Ishikawa (cell line): Measurements from ENCODE around the gene MLLT6.
A peak's percentile ranks its signal among the peaks of the same experiment; 100 is the strongest.

ENCODE experiments used
- CEBPB ChIP-seq: IDR thresholded peaks from 2 replicates; pipeline ENCODE4 v1.6.1; 2012
- CREB1 ChIP-seq: IDR thresholded peaks from 2 replicates; pipeline ENCODE4 v1.6.1; 2012; ENCODE audit warnings: low read depth
- EGR1 ChIP-seq: IDR thresholded peaks from 2 replicates; pipeline ENCODE4 v1.6.1; 2012
- EP300 ChIP-seq: IDR thresholded peaks from 2 replicates; pipeline ENCODE4 v1.6.1; 2012; ENCODE audit warnings: borderline replicate concordance
- FOXM1 ChIP-seq: IDR thresholded peaks from 2 replicates; pipeline ENCODE4 v1.6.1; 2012; ENCODE audit warnings: low read depth, borderline replicate concordance
- NFIC ChIP-seq: IDR thresholded peaks from 2 replicates; pipeline ENCODE4 v1.6.1; 2012
- RAD21 ChIP-seq: IDR thresholded peaks from 2 replicates; pipeline ENCODE4 v1.6.1; 2012; ENCODE audit warnings: low read depth
- TAF1 ChIP-seq: IDR thresholded peaks from 2 replicates; pipeline ENCODE4 v1.6.1; 2012; ENCODE audit warnings: low read depth, mild to moderate bottlenecking
- TCF12 ChIP-seq: IDR thresholded peaks from 2 replicates; pipeline ENCODE4 v1.6.1; 2012; ENCODE audit warnings: low read depth
- TEAD4 ChIP-seq: IDR thresholded peaks from 2 replicates; pipeline ENCODE4 v1.6.1; 2012
- YY1 ChIP-seq: IDR thresholded peaks from 2 replicates; pipeline ENCODE4 v1.6.1; 2012; ENCODE audit warnings: low read depth
- ZBTB7A ChIP-seq: IDR thresholded peaks from 2 replicates; pipeline ENCODE4 v1.6.1; 2012; ENCODE audit warnings: low read depth
- TF ChIP-seq, protein P1 (sequence below): IDR thresholded peaks from 2 replicates; pipeline ENCODE4 v1.6.1; 2012
- TF ChIP-seq, protein P2 (sequence below): IDR thresholded peaks from 2 replicates; pipeline ENCODE4 v1.6.1; 2012
- TF ChIP-seq, protein P3 (sequence below): IDR thresholded peaks from 2 replicates; pipeline ENCODE4 v1.6.1; 2012; ENCODE audit warnings: low read depth, mild to moderate bottlenecking

Gene MLLT6

DNA sequence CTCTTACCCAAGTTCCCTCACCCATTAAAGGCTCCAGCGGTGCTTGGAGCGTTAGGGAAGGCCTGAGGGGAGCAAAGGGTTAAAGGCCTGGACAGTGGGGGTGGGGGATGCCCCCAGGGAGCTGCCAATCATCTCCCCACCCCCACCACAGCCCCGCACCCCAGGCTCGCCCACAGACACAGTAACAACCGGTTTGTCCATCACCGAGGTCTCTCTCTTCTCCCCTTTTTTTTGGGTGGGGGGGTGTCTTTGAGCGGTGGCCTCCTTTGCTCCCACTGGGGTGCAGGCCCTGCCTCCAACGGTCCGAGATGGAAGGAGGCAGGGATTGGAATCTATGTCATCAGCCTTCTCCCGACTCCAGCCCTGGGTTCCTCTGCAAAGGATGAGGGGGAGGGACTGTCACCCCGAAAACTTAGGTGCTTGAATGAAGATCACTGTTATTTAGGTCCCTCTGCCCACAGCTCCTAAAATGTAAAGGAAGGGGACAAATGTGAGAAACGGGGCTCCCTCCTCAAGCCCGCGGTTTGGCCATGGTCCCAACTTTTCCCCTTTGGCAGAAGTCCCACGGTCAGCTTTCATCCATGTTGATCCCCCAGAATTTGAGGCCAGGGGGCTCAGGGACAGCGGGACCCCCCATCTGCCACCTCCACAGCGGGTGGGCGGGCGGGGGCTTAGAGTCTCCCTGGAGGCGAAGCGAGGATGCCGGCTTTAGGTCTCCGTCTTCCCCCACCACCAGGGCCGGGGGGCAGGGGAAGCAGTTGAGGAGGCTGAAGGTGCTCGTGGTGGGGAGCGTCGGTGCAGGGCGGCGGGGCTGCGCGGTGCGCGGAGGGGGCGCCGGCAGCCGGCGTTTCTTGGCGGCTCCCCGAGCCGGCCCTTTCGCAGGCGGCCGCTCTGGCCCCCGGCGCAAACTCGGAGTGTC lies 32.0 kb upstream of the MLLT6 start:
- TF ChIP-seq RAD21 (no peak), TAF1 (no peak), ZBTB7A (no peak), TEAD4 (no peak), CEBPB (no peak), EP300 (no peak), NFIC (no peak), YY1 (no peak), FOXM1 (no peak), CREB1 (no peak), TCF12 (no peak), EGR1 (no peak)
- TF ChIP-seq, protein P1, sequence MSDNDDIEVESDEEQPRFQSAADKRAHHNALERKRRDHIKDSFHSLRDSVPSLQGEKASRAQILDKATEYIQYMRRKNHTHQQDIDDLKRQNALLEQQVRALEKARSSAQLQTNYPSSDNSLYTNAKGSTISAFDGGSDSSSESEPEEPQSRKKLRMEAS, result no peak
- TF ChIP-seq, protein P2, sequence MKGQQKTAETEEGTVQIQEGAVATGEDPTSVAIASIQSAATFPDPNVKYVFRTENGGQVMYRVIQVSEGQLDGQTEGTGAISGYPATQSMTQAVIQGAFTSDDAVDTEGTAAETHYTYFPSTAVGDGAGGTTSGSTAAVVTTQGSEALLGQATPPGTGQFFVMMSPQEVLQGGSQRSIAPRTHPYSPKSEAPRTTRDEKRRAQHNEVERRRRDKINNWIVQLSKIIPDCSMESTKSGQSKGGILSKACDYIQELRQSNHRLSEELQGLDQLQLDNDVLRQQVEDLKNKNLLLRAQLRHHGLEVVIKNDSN, result no peak
- TF ChIP-seq, protein P3, sequence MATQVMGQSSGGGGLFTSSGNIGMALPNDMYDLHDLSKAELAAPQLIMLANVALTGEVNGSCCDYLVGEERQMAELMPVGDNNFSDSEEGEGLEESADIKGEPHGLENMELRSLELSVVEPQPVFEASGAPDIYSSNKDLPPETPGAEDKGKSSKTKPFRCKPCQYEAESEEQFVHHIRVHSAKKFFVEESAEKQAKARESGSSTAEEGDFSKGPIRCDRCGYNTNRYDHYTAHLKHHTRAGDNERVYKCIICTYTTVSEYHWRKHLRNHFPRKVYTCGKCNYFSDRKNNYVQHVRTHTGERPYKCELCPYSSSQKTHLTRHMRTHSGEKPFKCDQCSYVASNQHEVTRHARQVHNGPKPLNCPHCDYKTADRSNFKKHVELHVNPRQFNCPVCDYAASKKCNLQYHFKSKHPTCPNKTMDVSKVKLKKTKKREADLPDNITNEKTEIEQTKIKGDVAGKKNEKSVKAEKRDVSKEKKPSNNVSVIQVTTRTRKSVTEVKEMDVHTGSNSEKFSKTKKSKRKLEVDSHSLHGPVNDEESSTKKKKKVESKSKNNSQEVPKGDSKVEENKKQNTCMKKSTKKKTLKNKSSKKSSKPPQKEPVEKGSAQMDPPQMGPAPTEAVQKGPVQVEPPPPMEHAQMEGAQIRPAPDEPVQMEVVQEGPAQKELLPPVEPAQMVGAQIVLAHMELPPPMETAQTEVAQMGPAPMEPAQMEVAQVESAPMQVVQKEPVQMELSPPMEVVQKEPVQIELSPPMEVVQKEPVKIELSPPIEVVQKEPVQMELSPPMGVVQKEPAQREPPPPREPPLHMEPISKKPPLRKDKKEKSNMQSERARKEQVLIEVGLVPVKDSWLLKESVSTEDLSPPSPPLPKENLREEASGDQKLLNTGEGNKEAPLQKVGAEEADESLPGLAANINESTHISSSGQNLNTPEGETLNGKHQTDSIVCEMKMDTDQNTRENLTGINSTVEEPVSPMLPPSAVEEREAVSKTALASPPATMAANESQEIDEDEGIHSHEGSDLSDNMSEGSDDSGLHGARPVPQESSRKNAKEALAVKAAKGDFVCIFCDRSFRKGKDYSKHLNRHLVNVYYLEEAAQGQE, result no peak

DNA sequence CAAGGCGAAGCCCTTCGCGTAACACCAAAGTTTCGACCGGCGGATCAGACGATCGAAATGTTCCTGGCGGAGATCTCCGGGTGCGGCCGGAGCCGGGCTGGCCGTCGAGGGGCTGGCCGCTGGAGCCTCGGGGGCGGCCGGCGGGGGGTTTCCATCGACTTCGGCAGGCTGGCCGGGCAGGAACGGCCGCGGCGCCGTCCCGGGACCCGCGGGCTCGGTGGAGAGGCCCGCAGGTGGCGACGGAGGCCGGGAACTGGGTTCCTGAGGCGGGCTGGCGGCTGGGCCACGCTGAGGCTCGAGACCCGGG lies 31.4 kb upstream of the MLLT6 start:
- no peak for TF ChIP-seq TAF1
- no peak for TF ChIP-seq EGR1
- TF ChIP-seq ZBTB7A, result no peak
- TF ChIP-seq NFIC, result no peak
- TF ChIP-seq, protein P1, result no peak
- TF ChIP-seq RAD21, result no peak
- no peak for TF ChIP-seq TEAD4
- no peak for TF ChIP-seq CEBPB
- TF ChIP-seq, protein P2, result no peak

DNA sequence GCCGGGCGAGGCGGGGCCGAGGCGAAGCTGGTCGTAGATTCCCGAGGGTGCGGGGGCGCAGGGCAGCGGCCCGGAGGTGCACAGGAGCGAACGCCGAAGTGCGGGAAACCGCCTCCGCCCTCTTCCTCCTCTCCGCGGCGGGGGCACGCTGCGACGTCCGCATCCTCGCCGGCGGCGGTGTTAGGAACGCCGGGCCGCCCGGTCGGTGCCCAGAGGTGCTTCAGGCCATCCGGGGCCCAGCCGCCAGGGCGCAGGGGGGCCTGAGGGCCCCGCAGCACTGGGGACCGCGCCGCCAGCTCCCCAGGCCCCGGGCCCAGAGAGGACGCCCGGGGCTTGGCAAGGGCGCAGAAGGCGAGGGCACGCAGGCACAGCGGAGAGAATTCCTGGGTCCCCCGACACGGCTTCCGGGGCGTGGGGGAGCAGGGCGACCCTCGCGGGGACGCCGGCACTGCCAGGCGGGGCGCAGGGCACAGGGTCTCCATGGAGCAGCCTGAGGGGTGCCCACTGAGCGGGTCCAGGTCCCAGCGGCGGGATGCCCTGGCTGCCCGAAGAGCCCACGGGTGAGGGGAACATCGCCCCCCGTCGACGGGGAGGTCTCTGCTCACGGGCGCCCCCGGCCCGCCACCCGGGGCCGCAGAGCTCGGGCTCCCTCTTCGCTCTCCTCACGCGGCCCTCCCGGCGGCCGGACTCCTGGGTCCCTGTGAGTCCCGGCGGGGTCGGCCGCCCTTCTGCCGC lies 30.9 kb upstream of the MLLT6 start:
- TF ChIP-seq NFIC (no peak), TCF12 (no peak), CEBPB (no peak), ZBTB7A (peak; percentile 95), TEAD4 (no peak), TAF1 (no peak), RAD21 (no peak), CREB1 (no peak), YY1 (no peak), EP300 (no peak)
- TF ChIP-seq, protein P3, result no peak
- TF ChIP-seq, protein P1, result 0 out of 2 replicates have a peak, but pooled peaks have one; percentile 6
- TF ChIP-seq, protein P2, result no peak

DNA sequence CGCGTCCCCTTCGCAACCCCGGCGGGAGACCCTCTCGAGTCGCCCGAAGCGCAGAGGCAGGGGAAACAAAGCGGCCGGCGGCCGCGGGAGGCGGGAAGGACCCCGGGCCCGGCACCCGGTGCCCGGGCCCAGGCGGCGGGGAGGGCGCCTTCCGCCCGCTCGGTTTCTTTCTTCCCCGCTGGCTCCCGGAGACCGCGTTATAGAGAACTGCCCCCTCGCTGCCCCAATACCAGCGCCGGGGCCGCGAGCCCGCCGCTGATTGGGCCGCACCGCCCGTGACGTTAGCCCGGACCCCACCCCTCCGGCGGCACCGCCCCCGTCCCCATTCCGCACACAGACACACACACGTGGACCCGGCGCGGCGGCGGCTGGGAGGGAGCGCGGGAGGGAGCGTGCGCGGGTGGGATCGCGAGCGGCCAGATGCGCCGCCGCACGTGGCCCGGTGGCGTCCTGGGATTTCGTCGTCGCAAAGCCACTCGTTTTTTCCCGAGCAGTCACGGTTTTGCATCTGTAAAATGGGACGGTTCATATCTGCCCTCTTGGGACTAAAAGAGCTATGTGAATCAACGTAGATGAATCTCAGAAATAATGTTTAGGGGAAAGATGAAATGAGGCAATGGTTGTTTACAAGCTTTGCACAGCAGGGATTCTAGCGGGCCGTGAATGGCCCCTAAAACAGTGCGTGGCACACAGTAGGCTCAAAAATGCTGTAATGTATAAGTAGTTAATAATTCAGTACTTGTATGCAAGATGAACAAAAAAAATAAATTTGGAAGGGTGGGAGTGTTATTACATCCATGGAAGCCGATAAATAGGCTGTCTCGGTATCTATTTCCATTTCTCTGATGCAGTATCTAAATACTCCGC lies 30.1 kb upstream of the MLLT6 start, which contains the start of gene EPOP:
Gene EPOP (minus strand): TSS at position 209 of the 867 bp plus-strand sequence. CDS start 462 bp downstream, outside the sequence.
- no peak; the same call in 1 of the 2 replicates for TF ChIP-seq TCF12
- no peak for TF ChIP-seq RAD21
- TF ChIP-seq NFIC, result no peak
- peak; percentile 63 for TF ChIP-seq CREB1
- TF ChIP-seq TEAD4, result peak; percentile 50
- TF ChIP-seq ZBTB7A, result 0 out of 2 replicates have a peak, but pooled peaks have one; percentile 5
- TF ChIP-seq, protein P1, result peak; percentile 99
- TF ChIP-seq EGR1, result 0 out of 2 replicates have a peak, but pooled peaks have one; percentile 47
- TF ChIP-seq, protein P2, result peak; percentile 77
